ENCODE measurements around the gene COMT. TPM values are rescaled to one million over a fixed set of nuclear protein-coding genes. Genes with fewer than 3 reads are reported as not detected.
A peak's percentile ranks its signal among the peaks of the same experiment; 100 is the strongest.

The COMT gene
- total RNA-seq, 6 experiments from 2014 or later, result 215 to 306 (median 234) TPM

DNA sequence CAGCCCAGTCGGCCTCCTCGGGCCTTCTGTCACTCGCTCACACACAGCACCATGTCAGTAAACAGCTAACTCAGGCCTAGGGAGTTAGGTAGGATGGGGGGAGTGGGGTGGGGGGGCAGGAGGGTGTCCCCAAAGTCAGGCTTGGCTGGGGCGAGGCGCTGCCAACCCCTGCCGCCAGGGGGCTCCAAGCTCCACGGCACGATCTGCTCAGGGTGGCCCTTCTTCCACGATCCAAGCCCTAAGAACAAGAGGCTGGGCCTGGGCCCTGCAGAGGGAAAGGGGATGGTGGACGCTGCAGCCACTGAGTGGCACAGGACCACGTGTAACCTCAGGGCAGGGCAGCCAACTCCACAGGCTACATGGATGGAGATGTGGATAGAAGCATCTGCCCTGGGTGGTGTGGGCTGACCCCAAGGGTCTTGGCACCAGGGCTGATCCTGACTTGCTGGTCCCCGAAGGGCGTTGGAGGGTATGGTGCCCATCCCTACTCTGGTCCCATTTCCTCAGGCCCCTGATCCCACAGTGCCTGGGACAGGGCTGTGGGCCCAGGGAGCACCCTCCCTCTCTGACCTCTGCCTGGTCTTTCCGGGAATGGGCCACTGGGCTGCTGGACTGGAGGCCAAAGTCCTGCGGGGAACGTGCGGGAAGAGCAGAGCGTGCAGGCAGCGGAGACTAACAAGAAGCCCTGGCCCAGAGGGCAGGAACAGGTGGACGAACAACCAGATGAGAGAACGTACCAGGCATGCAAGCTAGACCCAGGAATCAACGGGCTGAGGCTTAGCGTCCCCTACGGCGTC lies 29.1 kb downstream of the COMT start:
- Mint-ChIP-seq H3K27ac (no peak overlapping the region), H3K36me3 (ENCODE audit: low read depth) (no peaks in the 10 kb centered on the region), H3K4me3 (no peak overlapping the region), H3K27me3 (ENCODE audit: insufficient read depth) (peaks cover 3% of the 10 kb centered on the region; the same call in 1 of the 2 replicates), H3K4me1 (ENCODE audit: low read depth) (no peaks in the 10 kb centered on the region), H3K9me3 (no peaks in the 10 kb centered on the region)
- TF ChIP-seq, protein P1, sequence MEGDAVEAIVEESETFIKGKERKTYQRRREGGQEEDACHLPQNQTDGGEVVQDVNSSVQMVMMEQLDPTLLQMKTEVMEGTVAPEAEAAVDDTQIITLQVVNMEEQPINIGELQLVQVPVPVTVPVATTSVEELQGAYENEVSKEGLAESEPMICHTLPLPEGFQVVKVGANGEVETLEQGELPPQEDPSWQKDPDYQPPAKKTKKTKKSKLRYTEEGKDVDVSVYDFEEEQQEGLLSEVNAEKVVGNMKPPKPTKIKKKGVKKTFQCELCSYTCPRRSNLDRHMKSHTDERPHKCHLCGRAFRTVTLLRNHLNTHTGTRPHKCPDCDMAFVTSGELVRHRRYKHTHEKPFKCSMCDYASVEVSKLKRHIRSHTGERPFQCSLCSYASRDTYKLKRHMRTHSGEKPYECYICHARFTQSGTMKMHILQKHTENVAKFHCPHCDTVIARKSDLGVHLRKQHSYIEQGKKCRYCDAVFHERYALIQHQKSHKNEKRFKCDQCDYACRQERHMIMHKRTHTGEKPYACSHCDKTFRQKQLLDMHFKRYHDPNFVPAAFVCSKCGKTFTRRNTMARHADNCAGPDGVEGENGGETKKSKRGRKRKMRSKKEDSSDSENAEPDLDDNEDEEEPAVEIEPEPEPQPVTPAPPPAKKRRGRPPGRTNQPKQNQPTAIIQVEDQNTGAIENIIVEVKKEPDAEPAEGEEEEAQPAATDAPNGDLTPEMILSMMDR (IDR thresholded peaks at IDR 0.05), result peak; percentile 99
- no peak for DNase-seq

DNA sequence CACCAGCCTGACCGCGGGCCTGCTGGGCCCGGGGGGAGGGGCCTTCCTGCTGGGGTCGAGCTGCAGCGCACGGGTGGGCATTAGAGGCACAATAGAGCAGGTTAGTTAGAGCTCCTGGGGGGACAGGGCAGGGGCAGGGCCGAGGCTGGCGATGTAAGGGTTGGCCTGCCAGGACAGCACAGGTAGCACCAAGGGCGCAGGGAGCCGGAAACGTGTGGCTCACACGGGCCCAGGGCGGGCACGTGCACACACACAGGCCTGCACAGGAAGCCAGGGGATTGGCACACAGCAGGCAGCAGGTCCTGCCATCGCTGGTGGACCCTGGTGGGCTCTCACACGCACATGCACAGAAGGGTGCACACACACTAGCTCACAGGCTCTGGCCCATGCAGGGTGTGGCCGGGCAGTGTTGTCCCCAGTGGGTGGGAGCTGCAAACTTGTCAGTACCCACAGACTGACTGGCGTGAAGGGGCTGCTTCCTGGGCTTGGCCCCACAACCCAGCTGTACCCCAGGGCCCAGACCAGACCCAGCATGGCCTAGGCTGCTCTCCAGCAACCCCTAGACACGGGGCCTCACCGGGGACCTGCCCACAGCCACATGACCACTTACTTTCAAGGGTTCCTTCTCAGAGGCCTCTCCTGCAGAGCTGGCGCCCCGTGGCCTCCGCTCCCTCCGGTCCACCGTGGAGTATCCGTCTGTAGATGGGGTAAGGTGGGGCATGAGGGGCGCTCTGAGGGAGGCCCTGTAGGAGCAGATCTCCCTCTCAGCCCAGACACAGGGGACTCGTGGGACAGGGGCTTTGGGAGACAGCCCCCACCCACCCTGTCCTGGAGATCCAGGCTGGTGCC lies 29.9 kb downstream of the COMT start:
- Mint-ChIP-seq H3K27ac (no peak overlapping the region), H3K9me3 (no peaks in the 10 kb centered on the region), H3K36me3 (ENCODE audit: low read depth) (no peaks in the 10 kb centered on the region), H3K27me3 (ENCODE audit: insufficient read depth) (peaks cover 3% of the 10 kb centered on the region; the same call in 1 of the 2 replicates), H3K4me3 (no peak overlapping the region), H3K4me1 (ENCODE audit: low read depth) (no peaks in the 10 kb centered on the region)
- TF ChIP-seq, protein P1 (IDR thresholded peaks at IDR 0.05), result no peak
- no peak for DNase-seq

DNA sequence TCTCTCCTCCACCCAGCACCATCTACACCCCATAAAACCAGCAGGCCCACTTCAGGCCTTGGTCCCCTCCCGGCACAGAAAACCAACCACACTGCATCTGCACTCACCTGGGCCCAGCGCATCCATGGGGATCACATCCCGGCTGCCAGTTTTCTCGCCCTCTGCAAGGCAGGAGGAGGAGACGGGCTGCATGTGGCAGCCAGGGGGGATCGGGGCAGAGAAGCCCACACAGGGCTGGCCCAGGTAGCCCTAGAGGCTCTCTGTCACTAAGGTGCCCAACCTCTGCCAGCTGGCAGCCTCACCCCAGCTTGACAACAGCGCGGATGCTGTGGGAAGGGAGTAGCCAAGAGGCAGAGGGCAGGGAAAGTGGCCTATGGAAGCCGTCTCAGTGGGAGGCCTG lies 30.7 kb downstream of the COMT start:
- no peak overlapping the region for H3K27ac Mint-ChIP-seq
- H3K4me1 Mint-ChIP-seq (ENCODE audit: low read depth), result no peaks in the 10 kb centered on the region
- peaks cover 3% of the 10 kb centered on the region; the same call in 1 of the 2 replicates for H3K27me3 Mint-ChIP-seq (ENCODE audit: insufficient read depth)
- DNase-seq, result no peak
- TF ChIP-seq, protein P1 (IDR thresholded peaks at IDR 0.05), result no peak
- H3K36me3 Mint-ChIP-seq (ENCODE audit: low read depth), result no peaks in the 10 kb centered on the region
- no peaks in the 10 kb centered on the region for H3K9me3 Mint-ChIP-seq
- no peak overlapping the region for H3K4me3 Mint-ChIP-seq

DNA sequence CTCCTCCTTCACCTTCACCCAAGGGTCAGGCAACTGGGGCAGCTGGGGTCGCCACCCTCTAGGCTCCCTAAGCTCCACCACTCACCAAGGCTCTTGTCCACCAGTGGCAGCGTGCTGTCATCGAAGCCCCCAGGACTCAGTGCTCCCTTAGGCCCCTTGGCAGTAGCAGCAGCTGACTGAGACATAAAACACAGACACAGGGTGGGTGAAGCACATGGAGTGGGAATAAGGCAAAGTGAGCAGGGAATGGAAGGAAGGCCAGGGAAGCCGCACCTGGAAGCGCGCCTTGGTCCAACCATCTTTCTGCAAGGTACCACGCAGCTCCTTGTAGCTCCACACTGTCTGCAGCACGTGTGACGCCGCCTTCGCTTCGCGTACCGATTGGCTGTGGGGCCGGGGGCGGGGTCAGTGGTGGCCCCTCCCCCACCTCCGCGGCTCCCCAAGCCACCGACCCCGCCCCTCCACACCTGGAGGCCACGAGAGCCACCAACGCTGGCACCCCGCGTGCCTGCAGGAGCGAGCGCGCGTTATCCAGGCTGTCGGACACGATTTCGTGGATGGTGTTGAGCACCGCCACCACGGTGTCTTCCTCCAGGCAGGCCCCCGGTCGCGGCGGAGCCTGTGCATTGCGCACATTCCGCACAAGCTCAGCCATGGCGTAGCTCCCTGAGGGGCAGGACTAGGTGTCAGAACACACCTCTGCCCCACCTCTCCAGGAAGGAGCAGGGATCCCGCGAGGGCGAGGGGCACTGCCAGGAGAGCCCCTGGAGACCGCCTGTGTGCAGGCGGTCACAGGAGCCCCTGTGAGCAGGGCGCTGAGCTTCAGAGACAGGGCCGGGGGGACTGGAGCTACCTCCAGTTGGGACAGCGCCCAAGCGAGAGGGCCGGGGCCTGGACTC lies 31.3 kb downstream of the COMT start:
- TF ChIP-seq, protein P1 (IDR thresholded peaks at IDR 0.05), result no peak
- no peak for DNase-seq

More for the DNA sequence above, 31.3 kb downstream of the COMT start:
- Mint-ChIP-seq H3K36me3 (ENCODE audit: low read depth) (no peaks in the 10 kb centered on the region), H3K9me3 (no peaks in the 10 kb centered on the region), H3K4me3 (no peak overlapping the region), H3K4me1 (ENCODE audit: low read depth) (no peaks in the 10 kb centered on the region), H3K27ac (no peak overlapping the region), H3K27me3 (ENCODE audit: insufficient read depth) (peaks cover 3% of the 10 kb centered on the region; the same call in 1 of the 2 replicates)
